K562 (cell line): ENCODE results near the gene TNFRSF6B. TPM values are rescaled to one million over a fixed set of nuclear protein-coding genes. Genes with fewer than 3 reads are reported as not detected.

Experiments used
- BMI1 ChIP-seq: fragments of 150-350 bp; IDR thresholded peaks from 2 replicates; pipeline ENCODE4 v1.6.1; 2014; ENCODE audit warnings: low read length
- DIDO1 ChIP-seq: fragments of 450-650 bp; IDR thresholded peaks from 2 replicates; pipeline ENCODE4 v1.6.1; 2016; ENCODE audit warnings: low read depth, missing biosample characterization, missing genetic modification characterization
- E2F1 ChIP-seq: sonication (generic); formaldehyde crosslinking; IDR thresholded peaks from 2 replicates; pipeline ENCODE4 v1.8.1; 2023; ENCODE audit warnings: mild to moderate bottlenecking, missing genetic modification reagents, moderate library complexity
- ELF1 ChIP-seq: fragments of 200-800 bp; sonication (Bioruptor generic); IDR thresholded peaks from 2 replicates; pipeline ENCODE4 v1.6.1; 2016; ENCODE audit warnings: missing genetic modification characterization, missing compliant biosample characterization
- ETS2 ChIP-seq: IDR thresholded peaks from 2 replicates; pipeline ENCODE4 v1.6.1; 2016; ENCODE audit warnings: borderline replicate concordance, missing genetic modification characterization, mild to moderate bottlenecking, moderate library complexity, missing compliant biosample characterization; ENCODE audit not compliant: poor library complexity, severe bottlenecking
- FOXA1 ChIP-seq: fragments of 450-650 bp; IDR thresholded peaks from 2 replicates; pipeline ENCODE4 v1.6.1; 2016; ENCODE audit warnings: mild to moderate bottlenecking, borderline replicate concordance
- FOXA3 ChIP-seq, 2 experiments: fragments of 450-650 bp in 1 of 2; sonication (generic) in 1 of 2; formaldehyde crosslinking; IDR thresholded peaks in 1 of 2; conservative IDR thresholded peaks in 1 of 2; 2 replicates each; pipeline versions ENCODE4 v1.4.0 to v1.8.0; 2020 to 2022; ENCODE audit warnings: mild to moderate bottlenecking in 2 of 2, missing genetic modification reagents in 1 of 2
- FOXK2 ChIP-seq, 2 experiments: fragments of 450-650 bp; IDR thresholded peaks in 1 of 2; conservative IDR thresholded peaks in 1 of 2; 2 replicates each; pipeline ENCODE4 v1.6.1; 2016; ENCODE audit warnings: low read depth in 2 of 2, mild to moderate bottlenecking in 1 of 2
- GTF2E2 ChIP-seq: fragments of 200-800 bp; sonication (Bioruptor generic); IDR thresholded peaks from 2 replicates; pipeline ENCODE4 v1.6.1; 2016; ENCODE audit warnings: missing genetic modification characterization, missing compliant biosample characterization
- ID3 ChIP-seq, 2 experiments: fragments of 250-450 bp in 1 of 2; fragments of 450-650 bp in 1 of 2; sonication (Bioruptor Pico) in 1 of 2; IDR thresholded peaks; 2 replicates each; pipeline versions ENCODE4 v1.6.1 to v1.8.0; 2016 to 2021; ENCODE audit warnings: mild to moderate bottlenecking in 2 of 2, moderate library complexity in 2 of 2, missing compliant biosample characterization in 1 of 2, missing genetic modification characterization in 1 of 2
- LCOR ChIP-seq: sonication (generic); formaldehyde crosslinking; IDR thresholded peaks from 2 replicates; pipeline ENCODE4 v1.8.0; 2022; ENCODE audit warnings: mild to moderate bottlenecking, missing genetic modification reagents
- MBD1 ChIP-seq: fragments of 250-450 bp; sonication (Bioruptor Pico); IDR thresholded peaks from 2 replicates; pipeline ENCODE4 v1.8.0; 2022; ENCODE audit warnings: inconsistent platforms
- PTBP1 ChIP-seq: fragments of 200-400 bp; formaldehyde crosslinking; IDR thresholded peaks from 2 replicates; pipeline ENCODE4 v1.6.1; 2017; ENCODE audit warnings: low read depth, low read length
- SRSF1 ChIP-seq: fragments of 200-400 bp; formaldehyde crosslinking; IDR thresholded peaks from 2 replicates; pipeline ENCODE4 v1.6.1; 2017; ENCODE audit warnings: mild to moderate bottlenecking, low read depth, low read length, moderate library complexity
- SRSF7 ChIP-seq: fragments of 200-400 bp; formaldehyde crosslinking; optimal IDR thresholded peaks from 2 replicates; pipeline ENCODE3; 2017; ENCODE audit warnings: mild to moderate bottlenecking, low read depth, low read length
- ZNF431 ChIP-seq: sonication (generic); formaldehyde crosslinking; IDR thresholded peaks from 2 replicates; pipeline ENCODE4 v1.8.0; 2022; ENCODE audit warnings: mild to moderate bottlenecking, missing genetic modification reagents
- polyA plus RNA-seq, 8 experiments: library from polyadenylated mRNA; depleted of rRNA in 4 of 8; stranded (reverse) in 5 of 8; unstranded in 3 of 8; fragments of >200 nt; fragmentation: Nextera tagmentation in 2 of 8; fragmentation: Illumina TruSeq in 1 of 8; extraction: Ambion mirVana in 2 of 8; extraction: Trizol in 1 of 8; gene quantifications; 2 replicates each; pipeline versions ENCODE4 v1.2.1 to v1.2.3, GENCODE V29; 2011 to 2014; ENCODE audit warnings: inconsistent platforms in 1 of 8, missing spikeins in 1 of 8
- total RNA-seq, 7 experiments: library from RNA; depleted of rRNA in 6 of 7; stranded (reverse); fragments of >200 nt in 6 of 7; fragmentation: Illumina TruSeq in 2 of 7; extraction: Trizol in 2 of 7; gene quantifications; 2 replicates each; pipeline versions ENCODE4 v1.2.1 to v1.2.3, GENCODE V29; 2011 to 2021; ENCODE audit warnings: low replicate concordance in 1 of 7
- TF ChIP-seq, protein P1 (sequence below): fragments of 450-650 bp; formaldehyde crosslinking; IDR thresholded peaks from 2 replicates; pipeline ENCODE4 v1.4.0; 2020; ENCODE audit warnings: mild to moderate bottlenecking, moderate library complexity
- TF ChIP-seq, protein P2 (sequence below): fragments of 250-450 bp; sonication (Bioruptor Pico); IDR thresholded peaks from 2 replicates; pipeline ENCODE4 v1.9.0; 2021; ENCODE audit warnings: mild to moderate bottlenecking
- TF ChIP-seq, protein P3 (sequence below): fragments of 250-450 bp; sonication (Bioruptor Pico); IDR thresholded peaks from 2 replicates; pipeline ENCODE4 v1.8.0; 2022; ENCODE audit warnings: moderate library complexity, mild to moderate bottlenecking, inconsistent platforms

The TNFRSF6B gene
- total and polyA plus RNA-seq, 9 of the 15 experiments (the other 6 are each of a cell fraction or from before 2014, with no cell fraction given) = 0.10 to 3.5 (median 0.32) TPM; not detected in 6

- TF ChIP-seq FOXA3 (CRISPR knock-in tag; conservative IDR thresholded peaks at IDR 0.05 in 1 of 2, IDR thresholded peaks at IDR 0.05 in 1 of 2) = no peak; a peak in 1 of 4 replicates
- TF ChIP-seq ELF1 (tag) = peak; percentile 80
- peak; percentile 70; the same call in 1 of the 2 replicates for TF ChIP-seq E2F1 (CRISPR knock-in tag)
- TF ChIP-seq LCOR (CRISPR knock-in tag) = peak; percentile 93
- no peak for TF ChIP-seq DIDO1
- TF ChIP-seq, protein P1, sequence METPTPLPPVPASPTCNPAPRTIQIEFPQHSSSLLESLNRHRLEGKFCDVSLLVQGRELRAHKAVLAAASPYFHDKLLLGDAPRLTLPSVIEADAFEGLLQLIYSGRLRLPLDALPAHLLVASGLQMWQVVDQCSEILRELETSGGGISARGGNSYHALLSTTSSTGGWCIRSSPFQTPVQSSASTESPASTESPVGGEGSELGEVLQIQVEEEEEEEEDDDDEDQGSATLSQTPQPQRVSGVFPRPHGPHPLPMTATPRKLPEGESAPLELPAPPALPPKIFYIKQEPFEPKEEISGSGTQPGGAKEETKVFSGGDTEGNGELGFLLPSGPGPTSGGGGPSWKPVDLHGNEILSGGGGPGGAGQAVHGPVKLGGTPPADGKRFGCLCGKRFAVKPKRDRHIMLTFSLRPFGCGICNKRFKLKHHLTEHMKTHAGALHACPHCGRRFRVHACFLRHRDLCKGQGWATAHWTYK (CRISPR knock-in tag) = 0 out of 2 replicates have a peak, but pooled peaks have one; percentile 29
- no peak for TF ChIP-seq SRSF7
- TF ChIP-seq BMI1 = no peak
- TF ChIP-seq PTBP1 = no peak
- TF ChIP-seq, protein P2, sequence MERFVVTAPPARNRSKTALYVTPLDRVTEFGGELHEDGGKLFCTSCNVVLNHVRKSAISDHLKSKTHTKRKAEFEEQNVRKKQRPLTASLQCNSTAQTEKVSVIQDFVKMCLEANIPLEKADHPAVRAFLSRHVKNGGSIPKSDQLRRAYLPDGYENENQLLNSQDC = no peak
- TF ChIP-seq ZNF431 (CRISPR knock-in tag) = no peak
- no peak for TF ChIP-seq ETS2 (tag)
- no peak for TF ChIP-seq FOXK2 (conservative IDR thresholded peaks at IDR 0.05 in 1 of 2, IDR thresholded peaks at IDR 0.05 in 1 of 2; ENCODE audit: low read depth in 2 of 2)
- TF ChIP-seq FOXA1 = no peak
- no peak for TF ChIP-seq ID3 (CRISPR knock-in tag; IDR thresholded peaks at IDR 0.05)
- peak; percentile 18; the same call in 1 of the 2 replicates for TF ChIP-seq ID3 (tag; IDR thresholded peaks at IDR 0.05)
- TF ChIP-seq, protein P3, sequence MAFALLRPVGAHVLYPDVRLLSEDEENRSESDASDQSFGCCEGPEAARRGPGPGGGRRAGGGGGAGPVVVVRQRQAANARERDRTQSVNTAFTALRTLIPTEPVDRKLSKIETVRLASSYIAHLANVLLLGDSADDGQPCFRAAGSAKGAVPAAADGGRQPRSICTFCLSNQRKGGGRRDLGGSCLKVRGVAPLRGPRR (CRISPR knock-in tag) = no peak
- TF ChIP-seq SRSF1 = no peak
- TF ChIP-seq MBD1 (CRISPR knock-in tag) = no peak
- TF ChIP-seq GTF2E2 (tag) = no peak
Observed at GRCh38 chr20:63653041-63653973, 43.1 kb upstream of the TNFRSF6B start, which contains the start of gene STMN3 (continued).
